SK-N-MC (cell line): Measurements from ENCODE around the gene CSAG3.

ENCODE experiments used
- DNase-seq: peaks from one replicate; pipeline ENCODE4 v3.0.0-alpha.2; 2011; ENCODE audit warnings: low read depth, low spot score
- H3K27ac ChIP-seq: fragments of 200-600 bp; sonication (generic); 2 replicates; pipeline ENCODE4 v1.5.1; 2016; ENCODE audit warnings: mixed run types
- H3K36me3 ChIP-seq: fragments of 200-600 bp; sonication (generic); 2 replicates; pipeline ENCODE4 v1.6.1; 2017; ENCODE audit warnings: antibody characterized with exemption, low read length, mixed read lengths; ENCODE audit not compliant: insufficient read depth
- H3K4me3 ChIP-seq: fragments of 200-600 bp; sonication (generic); 2 replicates; pipeline ENCODE4 v1.5.1; 2016
- H3K9ac ChIP-seq: fragments of 200-600 bp; sonication (generic); 2 replicates; pipeline ENCODE4 v1.8.0; 2017; ENCODE audit warnings: mixed run types, mixed read lengths; ENCODE audit not compliant: insufficient read length
- H3K9me3 ChIP-seq: fragments of 200-600 bp; sonication (generic); 2 replicates; pipeline ENCODE4 v1.6.1; 2017; ENCODE audit warnings: low read depth, mild to moderate bottlenecking, antibody characterized with exemption, low read length, moderate library complexity, mixed read lengths
- EZH2 ChIP-seq: fragments of 200-600 bp; sonication (generic); IDR thresholded peaks from one replicate; pipeline ENCODE4 v1.6.1; 2017; ENCODE audit warnings: antibody characterized with exemption
- FOXP2 ChIP-seq: optimal IDR thresholded peaks from 2 replicates; pipeline ENCODE3; 2011; ENCODE audit warnings: mild to moderate bottlenecking, moderate library complexity; ENCODE audit not compliant: insufficient read depth; ENCODE audit errors: extremely low read length, control extremely low read depth
- POLR2AphosphoS5 ChIP-seq: IDR thresholded peaks from 2 replicates; pipeline ENCODE4 v1.6.1; 2012; ENCODE audit warnings: mild to moderate bottlenecking, low read depth, low read length, borderline replicate concordance

Gene CSAG3

DNA sequence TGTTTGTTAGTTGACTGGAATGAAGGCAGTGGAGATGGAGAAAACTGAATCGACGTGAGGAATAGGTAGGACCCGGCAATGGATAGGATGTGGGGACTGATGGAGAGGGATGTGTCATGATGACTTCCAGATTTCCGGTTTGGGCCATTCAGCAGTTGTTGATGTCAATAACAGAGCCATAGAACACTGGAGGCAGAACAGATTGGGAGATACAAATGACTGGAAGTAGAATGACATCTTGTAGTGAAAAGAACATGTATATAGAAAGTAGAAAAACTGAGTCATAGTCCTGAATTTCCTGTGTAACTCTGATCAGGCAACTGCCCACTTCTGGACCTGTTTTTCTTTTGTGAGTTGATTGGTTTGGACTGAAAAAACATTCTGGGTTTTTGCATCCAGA, 47.0 kb downstream of the CSAG3 start:
- no peak for DNase-seq
- Histone ChIP-seq H3K9me3 (no peaks in the 10 kb centered on the region), H3K9ac (no peak overlapping the region), H3K4me3 (no peak overlapping the region), H3K27ac (no peak overlapping the region), H3K36me3 (no peaks in the 10 kb centered on the region)
- TF ChIP-seq FOXP2: no peak
- TF ChIP-seq POLR2AphosphoS5: no peak
- TF ChIP-seq EZH2: no peak
